ENCODE data around the gene GPATCH11.

DNA sequence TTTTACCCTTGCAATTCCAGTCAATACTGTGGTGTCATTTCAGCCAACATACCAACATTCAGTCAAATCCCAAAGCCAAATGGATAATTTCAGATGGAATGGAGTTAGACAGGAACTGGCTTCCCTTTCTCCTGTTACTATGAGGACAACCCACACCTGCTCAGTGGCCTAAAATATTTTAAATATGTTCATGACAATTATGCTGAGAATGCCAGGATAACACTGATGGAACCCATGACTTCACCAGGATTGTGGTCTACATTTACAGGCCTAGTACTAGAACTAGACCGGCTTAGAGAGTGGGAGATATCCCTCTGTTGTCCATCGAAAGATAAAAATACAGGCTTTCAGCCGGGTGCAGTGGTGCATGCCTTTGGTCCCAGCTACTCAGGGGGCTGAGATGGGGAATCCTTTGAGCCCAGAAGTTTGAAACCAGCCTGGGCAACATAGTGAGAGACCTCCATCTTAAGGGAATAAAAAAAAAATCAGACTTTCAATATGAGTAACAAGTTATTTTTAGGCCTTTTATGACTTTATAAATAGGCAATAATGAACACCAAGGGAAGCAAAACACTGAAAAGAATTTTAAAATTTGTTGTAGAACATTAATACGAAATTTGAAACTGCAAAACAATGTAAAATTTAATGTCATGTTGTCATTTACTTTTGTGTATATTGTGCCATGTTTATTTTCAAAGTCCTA, 14.2 kb downstream of the GPATCH11 start:
- no peak for TF ChIP-seq POLR2A (IDR thresholded peaks at IDR 0.05)
- TF ChIP-seq, protein P1, sequence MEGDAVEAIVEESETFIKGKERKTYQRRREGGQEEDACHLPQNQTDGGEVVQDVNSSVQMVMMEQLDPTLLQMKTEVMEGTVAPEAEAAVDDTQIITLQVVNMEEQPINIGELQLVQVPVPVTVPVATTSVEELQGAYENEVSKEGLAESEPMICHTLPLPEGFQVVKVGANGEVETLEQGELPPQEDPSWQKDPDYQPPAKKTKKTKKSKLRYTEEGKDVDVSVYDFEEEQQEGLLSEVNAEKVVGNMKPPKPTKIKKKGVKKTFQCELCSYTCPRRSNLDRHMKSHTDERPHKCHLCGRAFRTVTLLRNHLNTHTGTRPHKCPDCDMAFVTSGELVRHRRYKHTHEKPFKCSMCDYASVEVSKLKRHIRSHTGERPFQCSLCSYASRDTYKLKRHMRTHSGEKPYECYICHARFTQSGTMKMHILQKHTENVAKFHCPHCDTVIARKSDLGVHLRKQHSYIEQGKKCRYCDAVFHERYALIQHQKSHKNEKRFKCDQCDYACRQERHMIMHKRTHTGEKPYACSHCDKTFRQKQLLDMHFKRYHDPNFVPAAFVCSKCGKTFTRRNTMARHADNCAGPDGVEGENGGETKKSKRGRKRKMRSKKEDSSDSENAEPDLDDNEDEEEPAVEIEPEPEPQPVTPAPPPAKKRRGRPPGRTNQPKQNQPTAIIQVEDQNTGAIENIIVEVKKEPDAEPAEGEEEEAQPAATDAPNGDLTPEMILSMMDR (IDR thresholded peaks at IDR 0.05), result no peak

Data from uterus (tissue), 2 donors.